Neural progenitor cell (in vitro differentiated cells): Measurements from ENCODE around the gene ETFB. TPM values are rescaled to one million over a fixed set of nuclear protein-coding genes. Genes with fewer than 3 reads are reported as not detected.

Experiments
- DNase-seq: peaks from one replicate; pipeline ENCODE4 v3.0.0-alpha.2; 2016; ENCODE audit warnings: low spot score
- H2AFZ ChIP-seq: fragments of 200-600 bp; sonication (generic); replicated peaks from 2 replicates; pipeline ENCODE4 v1.6.1; 2016; ENCODE audit warnings: antibody characterized with exemption
- H3F3A ChIP-seq: fragments of 200-600 bp; sonication (generic); 2 replicates; pipeline ENCODE4 v1.6.1; 2016; ENCODE audit warnings: antibody characterized with exemption, low read depth
- H3K27ac ChIP-seq: fragments of 200-600 bp; sonication (generic); 2 replicates; pipeline ENCODE4 v1.5.1; 2016; ENCODE audit warnings: mild to moderate bottlenecking
- H3K27me3 ChIP-seq: fragments of 200-600 bp; sonication (generic); 2 replicates; pipeline ENCODE4 v1.6.1; 2016; ENCODE audit warnings: mild to moderate bottlenecking, moderate library complexity
- H3K36me3 ChIP-seq: fragments of 200-600 bp; sonication (generic); 2 replicates; pipeline ENCODE4 v1.5.1; 2016
- H3K4me1 ChIP-seq: fragments of 200-600 bp; sonication (generic); 2 replicates; pipeline ENCODE4 v1.6.1; 2016; ENCODE audit warnings: mixed run types
- H3K4me2 ChIP-seq: fragments of 200-600 bp; sonication (generic); 2 replicates; pipeline ENCODE4 v1.6.1; 2016
- H3K4me3 ChIP-seq: fragments of 200-600 bp; sonication (generic); 2 replicates; pipeline ENCODE4 v1.5.1; 2016
- H3K79me2 ChIP-seq: fragments of 200-600 bp; sonication (generic); 2 replicates; pipeline ENCODE4 v1.6.1; 2016; ENCODE audit warnings: low read depth
- H3K9ac ChIP-seq: fragments of 200-600 bp; sonication (generic); 2 replicates; pipeline ENCODE4 v1.6.1; 2016
- H3K9me3 ChIP-seq: fragments of 200-600 bp; sonication (generic); 2 replicates; pipeline ENCODE4 v1.5.1; 2016; ENCODE audit warnings: low read depth
- H4K20me1 ChIP-seq: fragments of 200-600 bp; sonication (generic); 2 replicates; pipeline ENCODE4 v1.6.1; 2016; ENCODE audit warnings: low read depth
- H3K27ac Mint-ChIP-seq: 3 replicates; pipeline ENCODE4 v1.8.0; 2021; ENCODE audit warnings: mixed read lengths
- H3K27me3 Mint-ChIP-seq: 2 replicates; pipeline ENCODE4 v1.8.0; 2022; ENCODE audit warnings: low read depth, mild to moderate bottlenecking, inconsistent platforms, moderate library complexity, mixed read lengths; ENCODE audit not compliant: insufficient read depth
- H3K36me3 Mint-ChIP-seq: 3 replicates; pipeline ENCODE4 v1.8.0; 2021; ENCODE audit warnings: mixed read lengths
- H3K4me1 Mint-ChIP-seq: 3 replicates; pipeline ENCODE4 v1.8.0; 2021; ENCODE audit warnings: mixed read lengths
- H3K4me3 Mint-ChIP-seq: 3 replicates; pipeline ENCODE4 v1.8.0; 2021; ENCODE audit warnings: mild to moderate bottlenecking, moderate library complexity, mixed read lengths
- H3K9me3 Mint-ChIP-seq: 3 replicates; pipeline ENCODE4 v1.8.0; 2020; ENCODE audit warnings: mixed read lengths
- EZH2 ChIP-seq: fragments of 200-600 bp; sonication (generic); IDR thresholded peaks from 2 replicates; pipeline ENCODE4 v1.6.1; 2017; ENCODE audit warnings: antibody characterized with exemption, mild to moderate bottlenecking, moderate library complexity
- EZH2phosphoT487 ChIP-seq: fragments of 200-600 bp; sonication (generic); IDR thresholded peaks from 2 replicates; pipeline ENCODE4 v1.6.1; 2017; ENCODE audit warnings: antibody characterized with exemption
- total RNA-seq: library from RNA; depleted of rRNA; stranded (reverse); fragments of >200 nt; gene quantifications from 2 replicates; pipeline ENCODE4 v1.2.3, GENCODE V29; 2015; ENCODE audit warnings: low replicate concordance
- TF ChIP-seq, protein P1 (sequence below): fragments of 200-600 bp; sonication (generic); IDR thresholded peaks from 2 replicates; pipeline ENCODE4 v1.5.1; 2017; ENCODE audit warnings: antibody characterized with exemption, mild to moderate bottlenecking

The ETFB gene
- total RNA-seq, 1 donor from 2014 or later, result 27.0 TPM

DNA sequence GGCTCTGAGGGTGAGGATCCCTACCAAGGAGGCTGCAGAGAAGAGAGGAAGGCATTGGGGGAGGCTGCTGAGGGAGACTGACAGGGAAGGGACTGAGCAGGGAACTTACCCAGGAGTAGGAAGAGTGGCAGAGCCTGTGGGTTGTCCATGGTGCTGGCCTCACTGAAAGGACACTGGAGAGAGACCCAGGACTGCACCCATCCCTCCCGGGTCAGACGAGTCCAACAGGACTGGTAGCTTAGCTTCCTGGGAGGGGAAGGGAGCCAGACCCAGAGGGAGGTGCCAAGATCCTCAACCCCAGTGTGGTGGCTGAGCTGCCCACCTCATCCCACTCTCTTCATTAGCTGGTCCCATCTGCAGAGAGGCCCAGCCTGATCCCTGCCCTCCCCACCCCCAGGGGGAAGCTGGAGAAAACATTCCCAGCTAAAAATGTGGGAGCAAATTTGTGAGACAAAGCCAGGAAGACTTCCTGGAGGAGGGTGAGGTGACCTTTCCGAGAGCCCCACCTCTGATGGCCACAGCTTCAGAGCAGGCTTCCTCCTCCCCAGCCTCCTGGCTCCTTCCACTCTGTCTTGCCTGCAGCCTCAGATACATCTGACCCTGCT is 24.1 kb downstream of the ETFB start, which contains the start of gene VSIG10L:
Gene VSIG10L, minus strand, starts transcription at position 164 of the 605 bp plus-strand sequence. Its CDS starts 15 bp downstream, at position 149.
- Mint-ChIP-seq H3K27ac (peak within 1 kb of the TSS; percentile 9), H3K36me3 (peaks cover 6% of the 10 kb centered on the region), H3K27me3 (peaks cover 6% of the 10 kb centered on the region), H3K4me3 (peak within 1 kb of the TSS; percentile 84), H3K4me1 (peaks cover 8% of the 10 kb centered on the region), H3K9me3 (no peaks in the 10 kb centered on the region)
- H3K27me3 ChIP-seq, result peaks cover 24% of the 10 kb centered on the region
- no peaks in the 10 kb centered on the region for H3K36me3 ChIP-seq
- H3K4me3 ChIP-seq, result no peak within 1 kb of the TSS
- no peak within 1 kb of the TSS for H3K27ac ChIP-seq
- H3F3A ChIP-seq, result peaks cover 6% of the 10 kb centered on the region
- DNase-seq, result no peak
- TF ChIP-seq, protein P1, sequence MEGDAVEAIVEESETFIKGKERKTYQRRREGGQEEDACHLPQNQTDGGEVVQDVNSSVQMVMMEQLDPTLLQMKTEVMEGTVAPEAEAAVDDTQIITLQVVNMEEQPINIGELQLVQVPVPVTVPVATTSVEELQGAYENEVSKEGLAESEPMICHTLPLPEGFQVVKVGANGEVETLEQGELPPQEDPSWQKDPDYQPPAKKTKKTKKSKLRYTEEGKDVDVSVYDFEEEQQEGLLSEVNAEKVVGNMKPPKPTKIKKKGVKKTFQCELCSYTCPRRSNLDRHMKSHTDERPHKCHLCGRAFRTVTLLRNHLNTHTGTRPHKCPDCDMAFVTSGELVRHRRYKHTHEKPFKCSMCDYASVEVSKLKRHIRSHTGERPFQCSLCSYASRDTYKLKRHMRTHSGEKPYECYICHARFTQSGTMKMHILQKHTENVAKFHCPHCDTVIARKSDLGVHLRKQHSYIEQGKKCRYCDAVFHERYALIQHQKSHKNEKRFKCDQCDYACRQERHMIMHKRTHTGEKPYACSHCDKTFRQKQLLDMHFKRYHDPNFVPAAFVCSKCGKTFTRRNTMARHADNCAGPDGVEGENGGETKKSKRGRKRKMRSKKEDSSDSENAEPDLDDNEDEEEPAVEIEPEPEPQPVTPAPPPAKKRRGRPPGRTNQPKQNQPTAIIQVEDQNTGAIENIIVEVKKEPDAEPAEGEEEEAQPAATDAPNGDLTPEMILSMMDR, result no peak
- TF ChIP-seq EZH2 (no peak), EZH2phosphoT487 (no peak)
- no peaks in the 10 kb centered on the region for H4K20me1 ChIP-seq
- H3K9me3 ChIP-seq, result no peaks in the 10 kb centered on the region
- no peak within 1 kb of the TSS for H2AFZ ChIP-seq
- no peak within 1 kb of the TSS for H3K9ac ChIP-seq
- peaks cover 4% of the 10 kb centered on the region for H3K4me1 ChIP-seq
- no peak within 1 kb of the TSS for H3K4me2 ChIP-seq
- no peaks in the 10 kb centered on the region for H3K79me2 ChIP-seq

DNA sequence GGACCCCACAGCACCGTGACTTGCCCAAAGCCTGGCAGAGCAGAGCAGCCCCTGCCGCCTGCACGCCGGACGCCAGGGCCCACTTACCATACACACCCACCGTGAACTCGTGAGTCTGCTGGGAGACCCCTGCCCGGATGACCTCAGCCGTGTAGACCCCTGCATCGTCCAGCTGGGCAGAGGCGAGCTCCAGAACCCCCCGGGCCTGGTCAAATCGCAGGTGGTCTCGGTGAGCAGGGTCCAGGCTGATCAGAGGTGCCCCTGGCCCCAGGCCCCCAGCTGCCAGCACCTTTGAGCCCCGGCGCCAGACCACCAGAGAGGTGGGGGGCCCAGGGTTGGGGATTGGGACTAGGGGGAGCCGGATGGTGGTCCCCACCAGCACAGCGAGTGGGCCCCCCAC is 25.1 kb downstream of the ETFB start:
- H3F3A ChIP-seq, result peaks cover 6% of the 10 kb centered on the region
- no peaks in the 10 kb centered on the region for H3K79me2 ChIP-seq
- Mint-ChIP-seq H3K27ac (peak overlapping the region; percentile 57), H3K27me3 (peaks cover 6% of the 10 kb centered on the region), H3K9me3 (no peaks in the 10 kb centered on the region), H3K4me3 (peak overlapping the region; percentile 84), H3K36me3 (peaks cover 6% of the 10 kb centered on the region), H3K4me1 (peaks cover 8% of the 10 kb centered on the region)
- H3K9me3 ChIP-seq, result no peaks in the 10 kb centered on the region
- peaks cover 4% of the 10 kb centered on the region for H3K4me1 ChIP-seq
- no peaks in the 10 kb centered on the region for H4K20me1 ChIP-seq
- DNase-seq, result no peak
- no peak overlapping the region for H3K4me3 ChIP-seq
- H3K27me3 ChIP-seq, result peaks cover 24% of the 10 kb centered on the region
- no peak for TF ChIP-seq EZH2phosphoT487
- TF ChIP-seq EZH2, result no peak
- TF ChIP-seq, protein P1, result no peak
- no peaks in the 10 kb centered on the region for H3K36me3 ChIP-seq
- no peak overlapping the region for H2AFZ ChIP-seq
- no peak overlapping the region for H3K4me2 ChIP-seq
- H3K27ac ChIP-seq, result no peak overlapping the region
- H3K9ac ChIP-seq, result no peak overlapping the region

GRCh38 chr19:51339687-51340656 is 26.2 kb downstream of the ETFB start:
- H3K9ac ChIP-seq, result no peak overlapping the region
- H3K27me3 ChIP-seq, result peaks cover 24% of the 10 kb centered on the region
- peak overlapping the region; percentile 93 for H3K4me3 Mint-ChIP-seq
- TF ChIP-seq EZH2 (peak; percentile 53), EZH2phosphoT487 (no peak)
- TF ChIP-seq, protein P1, result peak; percentile 40
- H3K36me3 Mint-ChIP-seq, result peaks cover 2% of the 10 kb centered on the region
- H3K36me3 ChIP-seq, result no peaks in the 10 kb centered on the region
- no peaks in the 10 kb centered on the region for H3K9me3 ChIP-seq
- no peak overlapping the region for H3K27ac ChIP-seq
- no peak overlapping the region for H3K27ac Mint-ChIP-seq
- peak overlapping the region; percentile 92 for H2AFZ ChIP-seq
- H3K4me1 ChIP-seq, result peaks cover 4% of the 10 kb centered on the region
- peak overlapping the region; percentile 89 for H3K4me2 ChIP-seq
- no peaks in the 10 kb centered on the region for H3K9me3 Mint-ChIP-seq
- DNase-seq, result peak; percentile 98
- peaks cover 8% of the 10 kb centered on the region for H3K4me1 Mint-ChIP-seq
- no peaks in the 10 kb centered on the region for H3K79me2 ChIP-seq
- peaks cover 6% of the 10 kb centered on the region for H3K27me3 Mint-ChIP-seq
- H4K20me1 ChIP-seq, result no peaks in the 10 kb centered on the region
- H3F3A ChIP-seq, result peaks cover 6% of the 10 kb centered on the region
- H3K4me3 ChIP-seq, result peak overlapping the region; percentile 85
